ENCODE measurements around the gene NOC2L. TPM values are rescaled to one million over a fixed set of nuclear protein-coding genes. Genes with fewer than 3 reads are reported as not detected.

Gene NOC2L
- total and polyA plus RNA-seq, 9 of the 15 experiments (the other 6 are each of a cell fraction or from before 2014, with no cell fraction given): 4.0 to 410 (median 200) TPM

GRCh38 chr1:978069-978834, 19.2 kb upstream of the NOC2L start:
- Histone ChIP-seq H3K4me2 (ENCODE audit: insufficient read depth, low read length) (no peak overlapping the region), H3K9me3 (replicated peaks; ENCODE audit: control insufficient read depth, insufficient read depth, low read depth, low read length) (no peaks in the 10 kb centered on the region), H3K27ac (ENCODE audit: extremely low read depth, low read depth, low read length) (no peak overlapping the region), H4K20me1 (replicated peaks; ENCODE audit: control insufficient read depth, insufficient read depth, low read length) (peaks cover 13% of the 10 kb centered on the region), H3K9me1 (ENCODE audit: control insufficient read depth, insufficient read depth, low read length) (no peaks in the 10 kb centered on the region), H3K9ac (ENCODE audit: insufficient read depth in 1 of 2, low read depth in 2 of 2, low read length in 2 of 2) (no peak overlapping the region; a peak in 1 of 4 replicates), H3K36me3 (ENCODE audit: control insufficient read depth, insufficient read depth, low read length) (no peaks in the 10 kb centered on the region), H3K79me2 (ENCODE audit: control insufficient read depth, insufficient read depth, low read length) (no peaks in the 10 kb centered on the region), H3K4me3 (no peak overlapping the region), H3K27me3 (ENCODE audit: control insufficient read depth in 2 of 2, insufficient read depth in 2 of 2, low read length in 2 of 2) (peaks cover 33 to 74% of the 10 kb centered on the region in 2 experiments; a peak in 4 of 5 replicates), H3K4me1 (replicated peaks in 1 of 2; ENCODE audit: control insufficient read depth in 2 of 2, insufficient read depth in 2 of 2, low read length in 2 of 2) (peaks cover 0 to 84% of the 10 kb centered on the region in 2 experiments; a peak in 3 of 5 replicates), H2AFZ (ENCODE audit: low read depth, low read length) (no peak overlapping the region)
- ATAC-seq (peak; percentile 39), DNase-seq (ENCODE audit: extremely low read depth in 1 of 4, low spot score in 3 of 4) (peak; percentile 38 to 59 (median 54)), FAIRE-seq (no peak)
- ChIA-PET CTCF (ENCODE audit: low intra/inter-chr PET ratio) (no interaction called here), POLR2A (no interaction called here)
- in situ Hi-C loops (cut with MboI) (no loop called here), intact Hi-C loops (cut with micrococcal nuclease) (no loop called here)
- 16% methylated on average over 42 of the region's 44 CpGs for WGBS (ENCODE audit: insufficient coverage, low coverage, missing lambda C conversion rate)
- BruUV-seq (replicated peaks): no TSS peak
- TF ChIP-seq NFE2 (IDR thresholded peaks at IDR 0.05; ENCODE audit: low read depth): no peak
- no peak for TF ChIP-seq AFF1 (IDR thresholded peaks at IDR 0.05; ENCODE audit: low read depth in 1 of 2, partially characterized antibody in 2 of 2)
- TF ChIP-seq PHF8 (IDR thresholded peaks at IDR 0.05; ENCODE audit: borderline replicate concordance, low read length): no peak
- no peak for TF ChIP-seq PTRF (tag; IDR thresholded peaks at IDR 0.05)
- no peak for TF ChIP-seq TCF7L2 (IDR thresholded peaks at IDR 0.05; ENCODE audit: low read depth, low read length)
- TF ChIP-seq ZNF445 (CRISPR knock-in tag; IDR thresholded peaks at IDR 0.05; ENCODE audit: low read depth): no peak
- TF ChIP-seq USF1 (CRISPR knock-in tag; IDR thresholded peaks at IDR 0.05): 0 out of 2 replicates have a peak, but pooled peaks have one; percentile 53
- no peak for TF ChIP-seq TEAD2 (tag; IDR thresholded peaks at IDR 0.05)
- no peak for TF ChIP-seq PATZ1 (CRISPR knock-in tag; IDR thresholded peaks at IDR 0.05; ENCODE audit: borderline replicate concordance)
- no peak for TF ChIP-seq NR0B1 (IDR thresholded peaks at IDR 0.05; ENCODE audit: partially characterized antibody)
- TF ChIP-seq ZNF696 (CRISPR knock-in tag; conservative IDR thresholded peaks at IDR 0.05): no peak
- TF ChIP-seq TARDBP (IDR thresholded peaks at IDR 0.05): no peak
